Measurements from ENCODE around the gene EN2. TPM values are rescaled to one million over a fixed set of nuclear protein-coding genes. Genes with fewer than 3 reads are reported as not detected.

Gene EN2
- polyA plus RNA-seq, 2 of the 4 experiments (the other 2 are of a cell fraction): 0.53 to 0.54 TPM

- TF ChIP-seq CHD2 (IDR thresholded peaks at IDR 0.05; ENCODE audit: low read length, partially characterized antibody) (no peak), FOSL2 (IDR thresholded peaks at IDR 0.05) (no peak), FOSL2 (CRISPR knock-in tag; IDR thresholded peaks at IDR 0.05) (no peak), JUN (IDR thresholded peaks at IDR 0.05) (no peak), TFCP2L1 (CRISPR knock-in tag; IDR thresholded peaks at IDR 0.05) (no peak)
Measured at GRCh38 chr7:155462163-155462735, 4.3 kb downstream of the EN2 start (continued).

- DNase-seq (ENCODE audit: low read depth in 1 of 2, low spot score in 1 of 2) (no peak), ATAC-seq (no peak), FAIRE-seq (no peak)
- Histone ChIP-seq H3K9me3 (no peaks in the 10 kb centered on the region), H3K27ac (no peak overlapping the region), H3K4me3 (no peak overlapping the region), H3K4me2 (no peak overlapping the region), H3K4me1 (0 out of 3 replicates have a peak, but pooled peaks cover 6% of the 10 kb centered on the region)
- 88% methylated on average over 15 of the region's 15 CpGs for WGBS (ENCODE audit: missing lambda C conversion rate)
- ChIA-PET POLR2A (no interaction called here), CTCF (no interaction called here)
- TF ChIP-seq HOXA7 (CRISPR knock-in tag; IDR thresholded peaks at IDR 0.05): no peak
- no peak for TF ChIP-seq HDAC2 (IDR thresholded peaks at IDR 0.05)
- TF ChIP-seq MAFK (IDR thresholded peaks at IDR 0.05; ENCODE audit: partially characterized antibody): no peak
- no peak for TF ChIP-seq KDM1A (IDR thresholded peaks at IDR 0.05; ENCODE audit: low read depth)
- no peak for TF ChIP-seq FOXS1 (CRISPR knock-in tag; IDR thresholded peaks at IDR 0.05)
- TF ChIP-seq NFE2L2 (conservative IDR thresholded peaks at IDR 0.05; ENCODE audit: low read length): no peak
Measured at GRCh38 chr7:155463114-155463811, 5.3 kb downstream of the EN2 start.

GRCh38 chr7:155464183-155464582, 6.3 kb downstream of the EN2 start:
- H3K27ac ChIP-seq: no peak overlapping the region
- ATAC-seq: peak in 1 of 2 experiments; percentile 77; a peak in 3 of 6 replicates
- H3K4me1 ChIP-seq: no peaks in the 10 kb centered on the region
- no peak overlapping the region for H3K4me3 ChIP-seq
- FAIRE-seq: no peak
- no peaks in the 10 kb centered on the region for H3K9me3 ChIP-seq
- TF ChIP-seq CEBPB (IDR thresholded peaks at IDR 0.05): no peak
- POLR2A ChIA-PET: no interaction called here
- H3K4me2 ChIP-seq: no peak overlapping the region
- DNase-seq (ENCODE audit: low read depth in 1 of 2, low spot score in 1 of 2): no peak
- CTCF ChIA-PET: no interaction called here
- 35% methylated on average over 6 of the region's 6 CpGs for WGBS (ENCODE audit: missing lambda C conversion rate)

DNA sequence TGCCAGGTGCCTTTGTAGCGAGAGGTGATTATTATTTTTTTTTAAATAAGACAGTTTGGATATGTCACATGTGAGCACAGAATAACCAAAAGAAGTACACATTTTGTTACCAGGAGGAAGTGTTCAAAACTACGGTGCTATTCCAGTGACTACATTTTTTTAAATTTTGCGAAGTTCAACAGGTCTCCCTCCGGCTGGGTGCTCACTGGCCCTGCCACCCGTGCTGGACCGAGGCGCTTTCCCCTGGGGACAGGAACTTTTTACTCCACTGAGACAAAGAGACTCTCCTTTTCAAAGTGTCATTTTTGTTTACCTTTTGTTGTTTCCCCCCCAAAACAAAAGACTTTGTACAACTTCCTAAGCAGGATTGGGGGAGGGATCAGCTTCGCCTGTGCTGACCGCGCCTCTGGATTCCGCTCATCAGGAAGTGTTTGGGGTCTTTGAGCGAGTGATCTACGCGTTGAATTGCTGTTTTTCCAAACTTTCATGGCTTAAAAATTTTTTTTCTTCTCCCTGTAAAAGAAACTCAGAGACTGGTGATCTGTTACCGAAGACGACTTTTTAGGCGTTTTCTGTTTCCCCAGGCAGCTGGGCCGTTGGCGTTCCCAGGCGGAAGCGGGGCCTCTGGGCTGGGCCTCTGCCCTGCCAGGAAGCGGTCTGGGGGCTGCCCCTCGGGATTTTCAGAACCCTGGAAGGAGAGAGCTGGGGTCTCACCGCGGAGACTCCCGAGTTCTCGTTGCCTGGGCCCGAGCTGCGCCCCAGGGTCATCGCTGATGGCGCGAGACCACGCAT, 7.2 kb downstream of the EN2 start:
- Histone ChIP-seq H3K4me2 (no peak overlapping the region), H3K4me1 (no peaks in the 10 kb centered on the region), H3K4me3 (no peak overlapping the region), H3K27ac (no peak overlapping the region), H3K9me3 (no peaks in the 10 kb centered on the region)
- DNase-seq (ENCODE audit: low read depth in 1 of 2, low spot score in 1 of 2) (no peak), ATAC-seq (no peak), FAIRE-seq (no peak)
- CTCF ChIA-PET: no interaction called here
- no peak for TF ChIP-seq HDAC2 (IDR thresholded peaks at IDR 0.05)
- no peak for TF ChIP-seq KDM5A (IDR thresholded peaks at IDR 0.05)
- TF ChIP-seq RCOR1 (IDR thresholded peaks at IDR 0.05; ENCODE audit: low read depth, low read length): no peak
- no peak for TF ChIP-seq POLR2AphosphoS2 (conservative IDR thresholded peaks at IDR 0.05; ENCODE audit: low read length)
- TF ChIP-seq, protein P1, sequence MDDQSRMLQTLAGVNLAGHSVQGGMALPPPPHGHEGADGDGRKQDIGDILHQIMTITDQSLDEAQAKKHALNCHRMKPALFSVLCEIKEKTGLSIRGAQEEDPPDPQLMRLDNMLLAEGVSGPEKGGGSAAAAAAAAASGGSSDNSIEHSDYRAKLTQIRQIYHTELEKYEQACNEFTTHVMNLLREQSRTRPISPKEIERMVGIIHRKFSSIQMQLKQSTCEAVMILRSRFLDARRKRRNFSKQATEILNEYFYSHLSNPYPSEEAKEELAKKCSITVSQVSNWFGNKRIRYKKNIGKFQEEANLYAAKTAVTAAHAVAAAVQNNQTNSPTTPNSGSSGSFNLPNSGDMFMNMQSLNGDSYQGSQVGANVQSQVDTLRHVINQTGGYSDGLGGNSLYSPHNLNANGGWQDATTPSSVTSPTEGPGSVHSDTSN (IDR thresholded peaks at IDR 0.05): no peak
- TF ChIP-seq BHLHE40 (IDR thresholded peaks at IDR 0.05; ENCODE audit: low read depth, low read length): no peak
- TF ChIP-seq, protein P2, sequence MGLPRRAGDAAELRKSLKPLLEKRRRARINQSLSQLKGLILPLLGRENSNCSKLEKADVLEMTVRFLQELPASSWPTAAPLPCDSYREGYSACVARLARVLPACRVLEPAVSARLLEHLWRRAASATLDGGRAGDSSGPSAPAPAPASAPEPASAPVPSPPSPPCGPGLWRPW (IDR thresholded peaks at IDR 0.05): no peak
- TF ChIP-seq SREBF2 (IDR thresholded peaks at IDR 0.05): no peak
- no peak for TF ChIP-seq CBX8 (IDR thresholded peaks at IDR 0.05)
- TF ChIP-seq HOXB13 (CRISPR knock-in tag; IDR thresholded peaks at IDR 0.05; ENCODE audit: low read depth): no peak
- TF ChIP-seq CHD2 (IDR thresholded peaks at IDR 0.05; ENCODE audit: low read length, partially characterized antibody): no peak
- no peak for TF ChIP-seq TP53 (CRISPR knock-in tag; IDR thresholded peaks at IDR 0.05)
- TF ChIP-seq EHMT2 (IDR thresholded peaks at IDR 0.05; ENCODE audit: low read depth): no peak
- TF ChIP-seq EHF (CRISPR knock-in tag; IDR thresholded peaks at IDR 0.05): no peak
- TF ChIP-seq NPAS2 (CRISPR knock-in tag; IDR thresholded peaks at IDR 0.05; ENCODE audit: borderline replicate concordance): no peak
- POLR2A ChIA-PET: no interaction called here
- 83% methylated on average over 33 of the region's 33 CpGs for WGBS (ENCODE audit: missing lambda C conversion rate)
